ENCODE measurements around the gene BRSK2.

The BRSK2 gene

GRCh38 chr11:1500466-1501420, 111.0 kb downstream of the BRSK2 start:
- no peak for DNase-seq (ENCODE audit: insufficient read length, low spot score)
- TF ChIP-seq CTCF (IDR thresholded peaks at IDR 0.05; ENCODE audit: insufficient read depth, missing control alignments), result no peak
- FAIRE-seq, result no peak

GRCh38 chr11:1501421-1502167, 111.9 kb downstream of the BRSK2 start:
- no peak for FAIRE-seq
- TF ChIP-seq CTCF (IDR thresholded peaks at IDR 0.05; ENCODE audit: insufficient read depth, missing control alignments), result no peak
- no peak for DNase-seq (ENCODE audit: insufficient read length, low spot score)

GRCh38 chr11:1502168-1502953, 112.6 kb downstream of the BRSK2 start:
- no peak for TF ChIP-seq CTCF (IDR thresholded peaks at IDR 0.05; ENCODE audit: insufficient read depth, missing control alignments)
- DNase-seq (ENCODE audit: insufficient read length, low spot score), result no peak
- no peak for FAIRE-seq

- TF ChIP-seq CTCF (IDR thresholded peaks at IDR 0.05; ENCODE audit: insufficient read depth, missing control alignments), result no peak
- no peak for DNase-seq (ENCODE audit: insufficient read length, low spot score)
- no peak for FAIRE-seq
Observed at GRCh38 chr11:1502954-1503707, 113.4 kb downstream of the BRSK2 start.

- no peak for TF ChIP-seq CTCF (IDR thresholded peaks at IDR 0.05; ENCODE audit: insufficient read depth, missing control alignments)
- FAIRE-seq (no peak), DNase-seq (ENCODE audit: insufficient read length, low spot score) (no peak)
Observed at GRCh38 chr11:1503708-1504104, 114.0 kb downstream of the BRSK2 start.

GRCh38 chr11:1504138-1504537, 114.4 kb downstream of the BRSK2 start:
- no peak for FAIRE-seq
- no peak for TF ChIP-seq CTCF (IDR thresholded peaks at IDR 0.05; ENCODE audit: insufficient read depth, missing control alignments)
- DNase-seq (ENCODE audit: insufficient read length, low spot score), result no peak

Data from D721Med (cell line).